ENCODE data around the gene RYR2.

DNA sequence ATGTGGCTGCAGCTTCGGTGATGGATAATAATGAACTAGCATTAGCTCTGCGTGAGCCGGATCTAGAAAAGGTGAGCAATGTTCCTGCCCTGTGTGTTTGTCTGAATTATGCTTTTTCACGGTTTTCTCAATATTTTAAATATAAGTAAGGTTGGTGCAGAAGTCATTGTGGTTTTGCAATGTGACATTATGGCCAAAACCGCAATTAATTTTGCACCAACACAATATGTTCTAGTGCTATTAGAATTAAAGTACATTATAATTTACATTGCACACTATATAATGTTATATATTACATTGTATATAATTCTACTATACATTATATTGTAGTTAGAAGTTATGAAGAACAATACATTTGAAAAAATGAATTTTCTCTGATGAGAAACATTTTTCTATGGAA, 592.9 kb downstream of the RYR2 start:
- TF ChIP-seq CTCF (IDR thresholded peaks at IDR 0.05; ENCODE audit: control extremely low read depth in 1 of 3, insufficient read depth in 1 of 3, low read depth in 1 of 3, low read length in 3 of 3) (no peak), TEAD4 (IDR thresholded peaks at IDR 0.05; ENCODE audit: low read depth, low read length) (no peak), RXRA (IDR thresholded peaks at IDR 0.05; ENCODE audit: insufficient read depth, low read depth, low read length) (no peak), JUND (IDR thresholded peaks at IDR 0.05; ENCODE audit: low read length) (no peak), TCF12 (IDR thresholded peaks at IDR 0.05; ENCODE audit: low read depth, low read length) (no peak), EZH2 (IDR thresholded peaks at IDR 0.05; ENCODE audit: low read depth, low read length, severe bottlenecking) (no peak), TBP (IDR thresholded peaks at IDR 0.05; ENCODE audit: low read depth, low read length) (no peak), EGR1 (IDR thresholded peaks at IDR 0.05; ENCODE audit: borderline replicate concordance, low read depth, low read length) (no peak), EP300 (IDR thresholded peaks at IDR 0.05; ENCODE audit: borderline replicate concordance in 1 of 2, low read depth in 2 of 2, low read length in 2 of 2) (no peak), CBX8 (IDR thresholded peaks at IDR 0.05; ENCODE audit: borderline replicate concordance, low read depth, low read length) (no peak), PHF8 (conservative IDR thresholded peaks at IDR 0.05; ENCODE audit: low read depth, low read length) (no peak), POLR2A (IDR thresholded peaks at IDR 0.05; ENCODE audit: control extremely low read depth in 1 of 2, low read depth in 2 of 2, low read length in 2 of 2) (no peak)
